Measurements from ENCODE around the gene MXRA7. TPM values are rescaled to one million over a fixed set of nuclear protein-coding genes. Genes with fewer than 3 reads are reported as not detected.

MXRA7 gene
- total and polyA plus RNA-seq, 4 donors = 4.8 to 22.1 (median 11.3) TPM

DNA sequence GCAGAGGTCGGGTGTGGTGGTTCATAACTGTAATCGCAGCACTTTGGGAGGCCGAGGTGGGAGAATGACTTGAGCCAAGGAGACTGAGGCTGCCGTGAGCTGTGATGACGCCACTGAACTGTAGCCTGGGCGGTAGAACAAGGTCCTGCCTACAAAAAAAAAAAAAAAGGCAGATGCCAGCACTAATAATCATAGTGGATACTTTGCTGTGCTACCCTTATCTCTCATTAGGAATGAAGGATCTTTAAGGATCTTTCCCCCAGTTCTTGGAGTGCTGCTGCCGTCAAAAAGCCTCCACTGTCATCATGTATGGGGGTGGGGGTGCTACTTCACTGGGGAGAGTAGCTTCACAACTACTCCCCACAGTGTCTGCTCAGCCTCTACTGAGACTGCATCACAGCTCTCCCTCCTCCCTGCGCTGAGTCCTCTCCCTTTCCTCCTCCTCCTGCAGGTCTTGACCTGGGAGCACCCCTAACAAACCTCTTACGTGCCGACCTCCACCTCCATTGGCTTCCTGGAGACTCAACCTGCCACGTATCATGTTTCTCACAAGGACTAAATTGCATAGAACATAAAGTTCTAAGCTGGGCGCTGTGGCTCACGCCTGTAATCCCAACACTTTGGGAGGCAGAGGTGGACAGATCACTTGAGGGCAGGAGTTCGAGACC is 42.8 kb downstream of the MXRA7 start:
- no peak for TF ChIP-seq EGR1 (IDR thresholded peaks at IDR 0.05; ENCODE audit: low read depth in 2 of 2)
- no peak overlapping the region for H3K9ac ChIP-seq (ENCODE audit: low read depth in 1 of 2, low read length in 2 of 2)
- no peak for DNase-seq (ENCODE audit: low spot score)
- H3K4me1 ChIP-seq (ENCODE audit: control insufficient read depth in 4 of 4, insufficient read depth in 4 of 4, low read length in 3 of 4) = peaks cover 0 to 12% (median 5%) of the 10 kb centered on the region in 4 donors
- no peak overlapping the region for H3K27ac ChIP-seq (ENCODE audit: low read depth in 1 of 2, low read length in 2 of 2)
- no peaks in the 10 kb centered on the region for H3K9me3 ChIP-seq (ENCODE audit: control insufficient read depth in 4 of 4, low read length in 3 of 4)
- H3K36me3 ChIP-seq (ENCODE audit: control insufficient read depth in 4 of 4, insufficient read depth in 3 of 4, low read depth in 1 of 4, low read length in 3 of 4) = no peaks in the 10 kb centered on the region
- 81% methylated on average over 14 of the region's 14 CpGs for WGBS
- H3K4me3 ChIP-seq (ENCODE audit: low read depth in 1 of 3, low read length in 3 of 3) = no peak overlapping the region
- no peaks in the 10 kb centered on the region for H3K27me3 ChIP-seq (ENCODE audit: control insufficient read depth in 4 of 4, insufficient read depth in 4 of 4, low read length in 3 of 4)

DNA sequence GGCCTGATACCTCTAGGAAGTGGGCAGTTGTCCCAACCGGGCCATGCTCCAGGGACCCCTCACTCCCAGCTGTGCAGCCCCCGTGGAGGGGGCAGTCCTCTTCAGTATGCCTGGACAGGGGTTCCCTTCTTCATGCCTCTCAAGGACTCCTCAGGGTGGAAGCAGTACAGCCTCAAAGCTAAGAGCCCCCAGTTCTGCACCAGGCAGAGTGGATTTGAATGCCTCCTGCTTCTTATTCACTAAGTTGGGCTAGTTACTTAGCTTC is 43.3 kb downstream of the MXRA7 start:
- no peak for DNase-seq (ENCODE audit: low spot score)
- Histone ChIP-seq H3K9ac (ENCODE audit: low read depth in 1 of 2, low read length in 2 of 2) (no peak overlapping the region), H3K27ac (ENCODE audit: low read depth in 1 of 2, low read length in 2 of 2) (no peak overlapping the region), H3K4me3 (ENCODE audit: low read depth in 1 of 3, low read length in 3 of 3) (no peak overlapping the region), H3K27me3 (ENCODE audit: control insufficient read depth in 4 of 4, insufficient read depth in 4 of 4, low read length in 3 of 4) (no peaks in the 10 kb centered on the region), H3K4me1 (ENCODE audit: control insufficient read depth in 4 of 4, insufficient read depth in 4 of 4, low read length in 3 of 4) (peaks cover 0 to 10% (median 3%) of the 10 kb centered on the region in 4 donors), H3K36me3 (ENCODE audit: control insufficient read depth in 4 of 4, insufficient read depth in 3 of 4, low read depth in 1 of 4, low read length in 3 of 4) (no peaks in the 10 kb centered on the region), H3K9me3 (ENCODE audit: control insufficient read depth in 4 of 4, low read length in 3 of 4) (no peaks in the 10 kb centered on the region)
- TF ChIP-seq RAD21 (IDR thresholded peaks at IDR 0.05) (no peak), TAF1 (conservative IDR thresholded peaks at IDR 0.05) (no peak), HNF4G (IDR thresholded peaks at IDR 0.05) (no peak), FOXA1 (IDR thresholded peaks at IDR 0.05) (no peak), SP1 (IDR thresholded peaks at IDR 0.05) (no peak), NR2F2 (IDR thresholded peaks at IDR 0.05) (no peak), RXRA (IDR thresholded peaks at IDR 0.05) (no peak)
- TF ChIP-seq, protein P1, sequence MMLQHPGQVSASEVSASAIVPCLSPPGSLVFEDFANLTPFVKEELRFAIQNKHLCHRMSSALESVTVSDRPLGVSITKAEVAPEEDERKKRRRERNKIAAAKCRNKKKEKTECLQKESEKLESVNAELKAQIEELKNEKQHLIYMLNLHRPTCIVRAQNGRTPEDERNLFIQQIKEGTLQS (IDR thresholded peaks at IDR 0.05) = no peak
- TF ChIP-seq, protein P2, sequence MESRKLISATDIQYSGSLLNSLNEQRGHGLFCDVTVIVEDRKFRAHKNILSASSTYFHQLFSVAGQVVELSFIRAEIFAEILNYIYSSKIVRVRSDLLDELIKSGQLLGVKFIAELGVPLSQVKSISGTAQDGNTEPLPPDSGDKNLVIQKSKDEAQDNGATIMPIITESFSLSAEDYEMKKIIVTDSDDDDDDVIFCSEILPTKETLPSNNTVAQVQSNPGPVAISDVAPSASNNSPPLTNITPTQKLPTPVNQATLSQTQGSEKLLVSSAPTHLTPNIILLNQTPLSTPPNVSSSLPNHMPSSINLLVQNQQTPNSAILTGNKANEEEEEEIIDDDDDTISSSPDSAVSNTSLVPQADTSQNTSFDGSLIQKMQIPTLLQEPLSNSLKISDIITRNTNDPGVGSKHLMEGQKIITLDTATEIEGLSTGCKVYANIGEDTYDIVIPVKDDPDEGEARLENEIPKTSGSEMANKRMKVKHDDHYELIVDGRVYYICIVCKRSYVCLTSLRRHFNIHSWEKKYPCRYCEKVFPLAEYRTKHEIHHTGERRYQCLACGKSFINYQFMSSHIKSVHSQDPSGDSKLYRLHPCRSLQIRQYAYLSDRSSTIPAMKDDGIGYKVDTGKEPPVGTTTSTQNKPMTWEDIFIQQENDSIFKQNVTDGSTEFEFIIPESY (IDR thresholded peaks at IDR 0.05) = no peak
- TF ChIP-seq, protein P3, sequence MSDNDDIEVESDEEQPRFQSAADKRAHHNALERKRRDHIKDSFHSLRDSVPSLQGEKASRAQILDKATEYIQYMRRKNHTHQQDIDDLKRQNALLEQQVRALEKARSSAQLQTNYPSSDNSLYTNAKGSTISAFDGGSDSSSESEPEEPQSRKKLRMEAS (IDR thresholded peaks at IDR 0.05) = no peak
- WGBS = 70% methylated on average over 2 of the region's 2 CpGs

DNA sequence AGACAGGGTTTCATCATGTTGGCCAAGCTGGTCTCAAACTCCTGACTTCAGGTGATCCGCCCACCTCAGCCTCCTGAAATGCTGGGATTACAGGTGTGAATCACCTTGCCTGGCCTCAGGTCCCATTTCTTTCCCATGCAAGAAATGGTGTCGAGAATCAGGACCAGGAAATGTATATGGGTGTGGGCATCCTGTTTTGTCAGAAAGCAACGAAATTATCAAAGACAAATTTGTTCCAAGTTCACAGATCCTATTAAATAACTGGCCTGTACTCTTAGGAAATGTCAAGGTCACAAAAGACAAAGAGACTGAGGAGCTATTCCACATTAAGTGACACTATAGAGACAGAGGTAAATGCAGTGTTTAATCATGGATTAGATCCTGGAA is 50.1 kb downstream of the MXRA7 start:
- TF ChIP-seq SP1 (IDR thresholded peaks at IDR 0.05) = no peak
- TF ChIP-seq, protein P2 (IDR thresholded peaks at IDR 0.05) = no peak
- H3K27ac ChIP-seq (ENCODE audit: low read depth in 1 of 2, low read length in 2 of 2) = no peak overlapping the region
- 51% methylated on average over 3 of the region's 3 CpGs for WGBS
- H3K27me3 ChIP-seq (ENCODE audit: control insufficient read depth in 4 of 4, insufficient read depth in 4 of 4, low read length in 3 of 4) = no peaks in the 10 kb centered on the region
- H3K36me3 ChIP-seq (ENCODE audit: control insufficient read depth in 4 of 4, insufficient read depth in 3 of 4, low read depth in 1 of 4, low read length in 3 of 4) = no peaks in the 10 kb centered on the region
- H3K9me3 ChIP-seq (ENCODE audit: control insufficient read depth in 4 of 4, low read length in 3 of 4) = no peaks in the 10 kb centered on the region
- peaks cover 5 to 15% (median 11%) of the 10 kb centered on the region in 4 donors for H3K4me1 ChIP-seq (ENCODE audit: control insufficient read depth in 4 of 4, insufficient read depth in 4 of 4, low read length in 3 of 4)
- DNase-seq (ENCODE audit: low spot score) = no peak
- H3K9ac ChIP-seq (ENCODE audit: low read depth in 1 of 2, low read length in 2 of 2) = no peak overlapping the region
- H3K4me3 ChIP-seq (ENCODE audit: low read depth in 1 of 3, low read length in 3 of 3) = no peak overlapping the region

Measured in liver (tissue), 9 donors.